ENCODE results near the gene RPGRIP1. TPM values are rescaled to one million over a fixed set of nuclear protein-coding genes. Genes with fewer than 3 reads are reported as not detected.

RPGRIP1 gene
- total RNA-seq, 4 donors from 2014 or later: 0.21 to 2.6 TPM; not detected in 2

- TF ChIP-seq, protein P1, sequence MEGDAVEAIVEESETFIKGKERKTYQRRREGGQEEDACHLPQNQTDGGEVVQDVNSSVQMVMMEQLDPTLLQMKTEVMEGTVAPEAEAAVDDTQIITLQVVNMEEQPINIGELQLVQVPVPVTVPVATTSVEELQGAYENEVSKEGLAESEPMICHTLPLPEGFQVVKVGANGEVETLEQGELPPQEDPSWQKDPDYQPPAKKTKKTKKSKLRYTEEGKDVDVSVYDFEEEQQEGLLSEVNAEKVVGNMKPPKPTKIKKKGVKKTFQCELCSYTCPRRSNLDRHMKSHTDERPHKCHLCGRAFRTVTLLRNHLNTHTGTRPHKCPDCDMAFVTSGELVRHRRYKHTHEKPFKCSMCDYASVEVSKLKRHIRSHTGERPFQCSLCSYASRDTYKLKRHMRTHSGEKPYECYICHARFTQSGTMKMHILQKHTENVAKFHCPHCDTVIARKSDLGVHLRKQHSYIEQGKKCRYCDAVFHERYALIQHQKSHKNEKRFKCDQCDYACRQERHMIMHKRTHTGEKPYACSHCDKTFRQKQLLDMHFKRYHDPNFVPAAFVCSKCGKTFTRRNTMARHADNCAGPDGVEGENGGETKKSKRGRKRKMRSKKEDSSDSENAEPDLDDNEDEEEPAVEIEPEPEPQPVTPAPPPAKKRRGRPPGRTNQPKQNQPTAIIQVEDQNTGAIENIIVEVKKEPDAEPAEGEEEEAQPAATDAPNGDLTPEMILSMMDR (IDR thresholded peaks at IDR 0.05): no peak
- TF ChIP-seq POLR2A (IDR thresholded peaks at IDR 0.05): no peak
- intact Hi-C loops (cut with DNase I; ENCODE audit: low total_unique reads): no loop called here
- no peak overlapping the region for H3K4me3 ChIP-seq (ENCODE audit: low read depth, poor library complexity, severe bottlenecking)
- 51 to 62% methylated on average over 3 of the region's 3 CpGs for WGBS, 2 donors
- DNase-seq (ENCODE audit: low spot score in 2 of 2): no peak
These were observed 17.5 kb upstream of the RPGRIP1 start for GRCh38 chr14:21262410-21262809.

GRCh38 chr14:21263284-21264024, 16.4 kb upstream of the RPGRIP1 start:
- intact Hi-C loops (cut with DNase I; ENCODE audit: low total_unique reads): no loop called here
- H3K4me3 ChIP-seq (ENCODE audit: low read depth, poor library complexity, severe bottlenecking): no peak overlapping the region
- 23 to 26% methylated on average over 5 of the region's 5 CpGs for WGBS, 2 donors
- TF ChIP-seq, protein P1 (IDR thresholded peaks at IDR 0.05): no peak
- TF ChIP-seq POLR2A (IDR thresholded peaks at IDR 0.05): no peak
- DNase-seq (ENCODE audit: low spot score in 2 of 2): no peak

DNA sequence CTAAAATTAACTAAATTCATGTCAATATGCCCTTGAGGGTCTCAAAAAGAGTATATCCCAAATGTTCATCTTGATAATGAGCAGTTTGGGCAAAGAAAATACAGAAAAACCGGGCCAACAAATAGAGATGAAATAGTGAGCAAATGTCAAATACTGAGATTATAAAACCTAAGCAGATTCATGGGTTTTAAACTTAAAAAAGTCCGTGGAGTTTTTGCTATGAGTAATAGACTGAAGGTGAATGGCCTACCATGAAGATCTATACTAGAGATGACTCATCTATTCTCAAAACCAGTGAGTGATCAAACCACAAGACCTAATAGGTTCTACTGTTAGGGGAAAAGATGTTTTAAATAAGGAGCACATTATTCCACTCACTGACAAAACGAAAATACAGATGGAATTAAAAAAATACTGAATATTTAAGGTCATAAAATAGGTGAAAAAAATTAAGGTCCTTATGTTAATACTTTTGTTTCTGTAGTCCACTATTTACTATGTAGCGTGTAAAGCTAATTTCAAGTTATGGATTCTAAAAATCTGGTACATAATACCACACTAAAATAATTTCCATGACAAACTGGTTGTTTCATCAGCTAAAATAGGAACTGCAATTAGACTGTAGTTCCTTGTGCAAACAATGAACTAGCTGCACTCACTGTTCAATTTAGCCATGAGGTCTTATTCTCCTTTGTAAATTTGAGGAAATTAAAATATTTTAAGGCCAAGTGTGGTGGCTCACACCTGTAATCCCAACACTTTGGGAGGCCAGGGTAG, 15.7 kb upstream of the RPGRIP1 start:
- DNase-seq (ENCODE audit: low spot score in 2 of 2): no peak
- TF ChIP-seq, protein P1 (IDR thresholded peaks at IDR 0.05): no peak
- TF ChIP-seq POLR2A (IDR thresholded peaks at IDR 0.05): no peak
- no peak overlapping the region for H3K4me3 ChIP-seq (ENCODE audit: low read depth, poor library complexity, severe bottlenecking)
- intact Hi-C loops (cut with DNase I; ENCODE audit: low total_unique reads): no loop called here
- WGBS, 2 donors: 40% methylated on average over 4 of the region's 4 CpGs

GRCh38 chr14:21267431-21267845, 12.4 kb upstream of the RPGRIP1 start:
- WGBS, 2 donors: 2 to 4% methylated on average over 10 of the region's 10 CpGs
- no peak for DNase-seq (ENCODE audit: low spot score in 2 of 2)
- no peak for TF ChIP-seq POLR2A (IDR thresholded peaks at IDR 0.05)
- TF ChIP-seq, protein P1 (IDR thresholded peaks at IDR 0.05): no peak

DNA sequence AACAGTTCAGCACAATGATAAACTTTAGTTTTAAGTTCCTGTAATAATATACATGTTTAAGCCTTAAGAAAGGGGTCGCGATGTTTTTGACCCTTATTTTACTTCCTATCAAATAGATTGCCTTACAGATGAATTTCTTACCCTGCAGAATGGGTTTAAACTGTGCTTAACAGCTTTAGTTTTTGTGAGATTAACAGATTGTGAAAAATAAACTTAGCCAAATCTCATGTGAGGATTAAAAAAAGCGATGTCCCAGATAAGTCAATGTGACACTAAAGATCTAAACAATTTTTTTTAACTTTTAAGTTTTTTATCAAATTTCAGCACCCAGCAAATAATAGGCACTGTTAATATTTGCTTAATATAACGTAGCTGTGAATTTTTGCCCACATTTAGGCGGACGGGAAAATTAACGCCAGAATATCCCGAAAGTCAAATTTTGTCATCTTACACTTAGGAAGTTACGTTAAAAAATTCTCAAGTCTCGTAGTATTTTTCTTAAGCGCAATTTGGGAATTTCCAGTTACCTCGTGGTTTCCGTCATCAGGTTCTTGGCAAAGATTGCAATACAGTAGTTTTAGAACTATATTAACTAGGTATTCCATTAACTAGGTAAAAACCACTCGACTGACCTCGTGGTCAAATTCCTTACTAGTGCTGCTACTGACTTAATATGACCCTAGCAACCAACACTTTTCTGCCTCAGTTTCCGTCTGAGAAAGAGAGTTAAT, 11.8 kb upstream of the RPGRIP1 start:
- DNase-seq (ENCODE audit: low spot score in 2 of 2): no peak
- peak overlapping the region; percentile 80 for H3K4me3 ChIP-seq (ENCODE audit: low read depth, poor library complexity, severe bottlenecking)
- intact Hi-C loops (cut with DNase I; ENCODE audit: low total_unique reads): no loop called here
- WGBS, 2 donors: 2 to 3% methylated on average over 16 of the region's 16 CpGs
- TF ChIP-seq POLR2A (IDR thresholded peaks at IDR 0.05): no peak
- TF ChIP-seq, protein P1 (IDR thresholded peaks at IDR 0.05): no peak

More at GRCh38 chr14:21267431-21267845, 12.4 kb upstream of the RPGRIP1 start:
- no peak overlapping the region for H3K4me3 ChIP-seq (ENCODE audit: low read depth, poor library complexity, severe bottlenecking)
- intact Hi-C loops (cut with DNase I; ENCODE audit: low total_unique reads): no loop called here
